BE2C (cell line): ENCODE results near the gene IGSF21.

Experiments
- DNase-seq: peaks from one replicate; pipeline ENCODE4 v3.0.0-alpha.2; 2020
- H3K27me3 ChIP-seq: fragments of 250-450 bp; sonication (Bioruptor Pico); 2 replicates; pipeline ENCODE4 v1.5.1; 2020; ENCODE audit warnings: mild to moderate bottlenecking
- H3K36me3 ChIP-seq: fragments of 250-450 bp; sonication (Bioruptor Pico); 2 replicates; pipeline ENCODE4 v1.5.1; 2020; ENCODE audit warnings: mild to moderate bottlenecking
- H3K4me1 ChIP-seq: fragments of 250-450 bp; sonication (Bioruptor Pico); 2 replicates; pipeline ENCODE4 v1.5.1; 2020
- H3K4me3 ChIP-seq: 2 replicates; pipeline ENCODE4 v1.5.1; 2011; ENCODE audit warnings: low read depth, low read length
- H3K9me3 ChIP-seq: fragments of 250-450 bp; sonication (Bioruptor Pico); 2 replicates; pipeline ENCODE4 v1.5.1; 2020
- TF ChIP-seq, protein P1 (sequence below): IDR thresholded peaks from 2 replicates; pipeline ENCODE4 v1.5.1; 2012; ENCODE audit warnings: mild to moderate bottlenecking, low read depth, low read length

The IGSF21 gene

DNA sequence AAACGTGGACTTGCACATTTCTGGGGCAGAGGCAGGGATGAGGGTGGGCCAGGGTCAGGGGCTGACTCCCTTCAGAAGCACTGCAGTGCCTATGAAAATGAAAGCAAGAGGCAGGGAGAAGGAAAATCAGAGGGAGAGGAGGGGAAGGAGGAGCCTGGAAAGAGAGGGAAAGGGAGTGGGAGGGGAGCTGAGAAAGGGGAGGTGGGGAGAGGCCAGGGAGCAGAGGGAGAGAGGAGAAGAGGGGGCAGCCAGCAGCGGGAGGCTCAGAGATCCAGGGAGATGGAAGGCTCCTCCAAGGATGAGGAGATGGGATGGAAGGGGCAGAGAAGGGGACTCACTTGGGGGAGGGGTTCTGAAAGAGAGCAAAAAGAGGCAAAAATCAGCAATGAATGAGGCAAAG lies 276.9 kb downstream of the IGSF21 start:
- Histone ChIP-seq H3K36me3 (no peaks in the 10 kb centered on the region), H3K9me3 (no peaks in the 10 kb centered on the region), H3K27me3 (no peaks in the 10 kb centered on the region), H3K4me3 (no peak overlapping the region), H3K4me1 (no peaks in the 10 kb centered on the region)
- TF ChIP-seq, protein P1, sequence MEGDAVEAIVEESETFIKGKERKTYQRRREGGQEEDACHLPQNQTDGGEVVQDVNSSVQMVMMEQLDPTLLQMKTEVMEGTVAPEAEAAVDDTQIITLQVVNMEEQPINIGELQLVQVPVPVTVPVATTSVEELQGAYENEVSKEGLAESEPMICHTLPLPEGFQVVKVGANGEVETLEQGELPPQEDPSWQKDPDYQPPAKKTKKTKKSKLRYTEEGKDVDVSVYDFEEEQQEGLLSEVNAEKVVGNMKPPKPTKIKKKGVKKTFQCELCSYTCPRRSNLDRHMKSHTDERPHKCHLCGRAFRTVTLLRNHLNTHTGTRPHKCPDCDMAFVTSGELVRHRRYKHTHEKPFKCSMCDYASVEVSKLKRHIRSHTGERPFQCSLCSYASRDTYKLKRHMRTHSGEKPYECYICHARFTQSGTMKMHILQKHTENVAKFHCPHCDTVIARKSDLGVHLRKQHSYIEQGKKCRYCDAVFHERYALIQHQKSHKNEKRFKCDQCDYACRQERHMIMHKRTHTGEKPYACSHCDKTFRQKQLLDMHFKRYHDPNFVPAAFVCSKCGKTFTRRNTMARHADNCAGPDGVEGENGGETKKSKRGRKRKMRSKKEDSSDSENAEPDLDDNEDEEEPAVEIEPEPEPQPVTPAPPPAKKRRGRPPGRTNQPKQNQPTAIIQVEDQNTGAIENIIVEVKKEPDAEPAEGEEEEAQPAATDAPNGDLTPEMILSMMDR: no peak
- no peak for DNase-seq

DNA sequence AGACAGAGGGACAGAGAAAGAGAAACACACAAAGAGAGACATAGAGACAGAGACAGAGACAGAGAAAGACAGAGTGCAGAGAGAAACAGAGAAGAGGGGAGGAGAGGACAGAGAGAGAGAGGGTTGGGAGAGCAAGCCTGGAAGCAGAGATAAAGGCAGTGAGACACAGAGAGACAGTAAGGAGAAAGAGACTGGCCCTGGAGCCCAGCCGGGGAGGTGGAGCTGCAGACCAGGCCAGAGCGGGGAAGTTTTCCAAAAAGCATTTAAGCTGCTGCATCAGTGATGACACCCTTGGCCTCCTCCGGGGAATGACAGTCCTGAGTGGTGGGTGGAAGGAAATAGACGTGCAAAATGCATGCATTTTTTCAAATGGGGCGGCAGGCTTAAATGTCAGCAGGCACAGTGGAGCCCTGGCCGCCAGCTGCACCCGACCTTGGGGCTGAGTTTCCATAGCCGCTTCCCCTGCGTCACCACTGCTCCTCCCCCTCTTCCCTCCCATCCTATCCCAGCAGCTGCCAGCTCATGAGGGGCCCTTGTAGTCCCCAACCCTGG lies 277.7 kb downstream of the IGSF21 start:
- H3K36me3 ChIP-seq: no peaks in the 10 kb centered on the region
- TF ChIP-seq, protein P1: no peak
- DNase-seq: peak; percentile 37
- H3K9me3 ChIP-seq: no peaks in the 10 kb centered on the region
- no peaks in the 10 kb centered on the region for H3K27me3 ChIP-seq
- H3K4me3 ChIP-seq: no peak overlapping the region
- no peaks in the 10 kb centered on the region for H3K4me1 ChIP-seq

DNA sequence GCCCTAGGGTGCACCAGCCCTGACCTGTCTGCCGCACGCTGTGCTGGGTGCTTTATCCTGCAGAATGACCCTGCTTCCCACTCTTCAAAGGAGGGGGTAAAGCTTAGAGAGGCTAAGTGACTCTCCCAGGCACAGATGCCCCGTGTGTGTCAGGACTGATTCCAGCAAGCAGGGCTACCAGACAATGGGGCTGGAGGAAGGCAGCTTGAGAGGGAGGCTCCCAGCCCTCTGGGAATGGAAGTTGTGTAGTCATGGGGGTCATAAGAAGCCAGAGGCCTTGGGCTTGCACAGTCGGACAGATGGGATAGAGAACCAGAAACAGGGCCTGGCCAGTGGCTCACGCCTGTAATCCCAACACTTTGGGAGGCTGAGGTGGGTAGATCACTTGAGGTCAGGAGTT lies 279.0 kb downstream of the IGSF21 start:
- no peaks in the 10 kb centered on the region for H3K36me3 ChIP-seq
- DNase-seq: no peak
- no peak overlapping the region for H3K4me3 ChIP-seq
- H3K27me3 ChIP-seq: no peaks in the 10 kb centered on the region
- H3K4me1 ChIP-seq: no peaks in the 10 kb centered on the region
- no peaks in the 10 kb centered on the region for H3K9me3 ChIP-seq
- TF ChIP-seq, protein P1: no peak

DNA sequence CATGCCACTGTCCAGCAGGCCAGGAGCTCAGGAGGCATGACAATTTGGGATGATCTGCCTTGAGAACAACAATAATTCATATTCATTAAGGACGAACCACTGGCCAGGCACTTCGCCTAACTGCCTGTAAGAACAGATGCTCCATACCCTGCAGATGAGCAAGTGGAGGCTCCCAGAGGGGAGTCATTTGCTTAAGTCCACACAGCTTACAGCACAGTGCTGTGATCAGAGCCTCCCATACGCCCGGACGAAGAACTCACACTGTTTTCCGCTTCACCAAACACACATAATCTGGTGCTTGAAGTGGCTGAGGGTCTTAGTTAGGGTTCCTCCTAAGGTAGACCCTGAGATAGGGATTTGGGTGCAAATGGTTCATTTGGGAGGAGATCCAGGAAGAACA lies 279.7 kb downstream of the IGSF21 start:
- H3K36me3 ChIP-seq: no peaks in the 10 kb centered on the region
- no peaks in the 10 kb centered on the region for H3K4me1 ChIP-seq
- H3K9me3 ChIP-seq: no peaks in the 10 kb centered on the region
- no peak for DNase-seq
- no peak overlapping the region for H3K4me3 ChIP-seq
- no peaks in the 10 kb centered on the region for H3K27me3 ChIP-seq
- TF ChIP-seq, protein P1: no peak

DNA sequence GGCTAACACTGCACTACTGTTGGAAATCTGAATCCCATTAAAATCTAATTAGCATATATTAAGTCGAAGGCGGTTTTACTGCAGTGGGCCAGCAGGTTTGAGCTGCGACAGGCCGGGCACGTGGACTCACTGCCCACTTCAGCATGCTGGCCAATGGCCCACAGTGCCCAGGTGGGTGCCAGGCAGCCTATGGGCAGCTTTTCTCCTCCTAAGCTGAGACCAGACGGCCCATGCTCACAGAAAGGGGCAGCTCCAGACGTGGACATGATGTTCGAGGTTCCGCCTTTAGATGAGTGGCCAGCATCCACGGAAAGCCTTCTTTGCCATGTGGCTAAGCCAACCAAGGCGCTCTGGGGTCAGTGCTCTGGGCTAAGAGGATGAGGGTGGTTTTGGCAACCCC lies 283.4 kb downstream of the IGSF21 start:
- TF ChIP-seq, protein P1: no peak
- no peak overlapping the region for H3K4me3 ChIP-seq
- H3K4me1 ChIP-seq: no peaks in the 10 kb centered on the region
- no peaks in the 10 kb centered on the region for H3K27me3 ChIP-seq
- H3K9me3 ChIP-seq: no peaks in the 10 kb centered on the region
- H3K36me3 ChIP-seq: no peaks in the 10 kb centered on the region
- no peak for DNase-seq

DNA sequence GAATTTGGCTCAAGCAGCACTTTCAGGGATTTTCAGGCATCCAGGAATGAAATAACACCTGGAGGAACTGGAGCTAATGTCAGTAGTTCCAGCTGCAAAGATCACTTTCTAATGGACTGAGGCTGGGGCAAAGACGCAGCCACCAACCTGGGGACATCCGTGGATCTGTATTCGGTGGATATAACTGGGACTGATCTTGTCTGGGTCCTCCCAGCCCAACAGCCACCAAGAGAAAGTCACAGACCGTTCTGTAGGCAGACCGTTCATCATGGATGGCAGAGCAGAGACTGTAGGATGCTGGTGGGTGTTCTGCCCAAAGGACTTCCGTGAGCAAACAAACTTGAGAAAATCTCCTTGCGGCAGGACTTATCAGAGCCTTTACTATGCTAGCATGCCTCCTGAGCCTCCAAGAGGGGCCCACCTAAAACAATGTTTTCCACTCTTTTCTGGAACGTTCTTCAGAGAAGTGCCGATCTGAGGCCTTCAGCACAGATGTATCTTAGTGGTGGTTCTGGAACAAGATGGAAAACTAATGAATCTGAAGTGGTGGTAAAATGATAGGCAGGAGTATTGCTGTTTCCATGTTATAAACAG lies 287.1 kb downstream of the IGSF21 start:
- Histone ChIP-seq H3K27me3 (no peaks in the 10 kb centered on the region), H3K4me3 (no peak overlapping the region), H3K4me1 (no peaks in the 10 kb centered on the region), H3K36me3 (no peaks in the 10 kb centered on the region), H3K9me3 (no peaks in the 10 kb centered on the region)
- no peak for DNase-seq
- TF ChIP-seq, protein P1: no peak
